OCI-LY7 (cell line): Measurements from ENCODE around the gene KIAA1217. TPM values are rescaled to one million over a fixed set of nuclear protein-coding genes. Genes with fewer than 3 reads are reported as not detected.

ENCODE experiments used
- BruUV-seq: library from RNA; stranded (reverse); fragments of 400-500 nt; replicated peaks from 2 replicates; lab custom pipeline; 2021; lab: Mats Ljungman, UMichigan
- CTCF ChIA-PET: fragments of 300-600 bp; sonication (Branson Sonifier 250); formaldehyde crosslinking; loops from one replicate; lab custom pipeline; 2022; ENCODE audit warnings: antibody characterized with exemption; ENCODE audit not compliant: unreplicated experiment; lab: Charles Lee
- POLR2A ChIA-PET: fragments of 300-600 bp; sonication (Branson Sonifier 250); formaldehyde crosslinking; loops from one replicate; lab custom pipeline; 2022; ENCODE audit warnings: antibody characterized with exemption; lab: Charles Lee
- DNase-seq: peaks from one replicate; pipeline ENCODE4 v3.0.0-alpha.2; 2015; ENCODE audit warnings: low spot score
- H2AFZ ChIP-seq: fragments of 200-600 bp; sonication (generic), shearing (Covaris generic); 2 replicates; pipeline ENCODE4 v1.6.1; 2014; ENCODE audit warnings: mild to moderate bottlenecking, antibody characterized with exemption, low read length, moderate library complexity
- H3K27ac ChIP-seq: fragments of 200-600 bp; sonication (generic); 2 replicates; pipeline ENCODE4 v1.5.1; 2014; ENCODE audit warnings: mixed run types, low read depth, mild to moderate bottlenecking, moderate library complexity, low read length, inconsistent platforms; ENCODE audit not compliant: poor library complexity, severe bottlenecking
- H3K36me3 ChIP-seq: fragments of 200-600 bp; sonication (generic); 2 replicates; pipeline ENCODE4 v1.6.1; 2014; ENCODE audit warnings: mild to moderate bottlenecking, antibody characterized with exemption, low read length, moderate library complexity, mixed read lengths; ENCODE audit not compliant: insufficient read depth
- H3K4me1 ChIP-seq: fragments of 200-600 bp; sonication (generic); 2 replicates; pipeline ENCODE4 v1.5.1; 2014; ENCODE audit warnings: mild to moderate bottlenecking, low read length; ENCODE audit not compliant: insufficient read depth, poor library complexity, severe bottlenecking
- H3K4me2 ChIP-seq: fragments of 200-600 bp; sonication (generic); 2 replicates; pipeline ENCODE4 v1.6.1; 2014; ENCODE audit warnings: mild to moderate bottlenecking, low read length
- H3K4me3 ChIP-seq: fragments of 200-600 bp; sonication (generic); 2 replicates; pipeline ENCODE4 v1.5.1; 2014; ENCODE audit warnings: mild to moderate bottlenecking, low read depth, low read length; ENCODE audit not compliant: poor library complexity, severe bottlenecking
- H3K79me2 ChIP-seq: fragments of 200-600 bp; sonication (generic); 2 replicates; pipeline ENCODE4 v1.6.1; 2016; ENCODE audit warnings: low read depth, mild to moderate bottlenecking, low read length, moderate library complexity, mixed read lengths; ENCODE audit not compliant: insufficient read depth
- H3K9me2 ChIP-seq: fragments of 200-600 bp; sonication (generic); 2 replicates; pipeline ENCODE4 v1.6.1; 2016; ENCODE audit warnings: mild to moderate bottlenecking, low read length, mixed read lengths; ENCODE audit not compliant: insufficient read depth
- H3K9me3 ChIP-seq: fragments of 200-600 bp; sonication (generic); 2 replicates; pipeline ENCODE4 v1.6.1; 2014; ENCODE audit warnings: mild to moderate bottlenecking, mixed run types, low read length, mixed read lengths
- H4K20me1 ChIP-seq: fragments of 200-600 bp; sonication (generic); 2 replicates; pipeline ENCODE4 v1.6.1; 2014; ENCODE audit warnings: mild to moderate bottlenecking, antibody characterized with exemption, low read length, moderate library complexity, mixed read lengths; ENCODE audit not compliant: insufficient read depth
- EZH2phosphoT487 ChIP-seq: fragments of 200-600 bp; sonication (generic); IDR thresholded peaks from 2 replicates; pipeline ENCODE4 v1.6.1; 2018; ENCODE audit warnings: low read depth, borderline replicate concordance, mild to moderate bottlenecking, mixed run types, antibody characterized with exemption, low read length, moderate library complexity, mixed read lengths
- intact Hi-C: fragments of 100-400 bp; cut with micrococcal nuclease; formaldehyde crosslinking; loops from one replicate; pipeline ENCODE4 v1.10.0; 2022; ENCODE audit not compliant: unreplicated experiment
- total RNA-seq, 2 experiments: library from RNA; depleted of rRNA in 1 of 2; stranded (reverse); fragments of >200 nt in 1 of 2; shearing (Covaris generic) in 1 of 2; gene quantifications; 2 replicates each; pipeline ENCODE4 v1.2.3, GENCODE V29; 2014 to 2022
- TF ChIP-seq, protein P1 (sequence below): fragments of 200-600 bp; sonication (generic); conservative IDR thresholded peaks from 2 replicates; pipeline ENCODE4 v1.5.1; 2014; ENCODE audit warnings: mild to moderate bottlenecking, antibody characterized with exemption, low read length, moderate library complexity, mixed read lengths

KIAA1217 gene
- total RNA-seq, 2 experiments from 2014 or later: not detected

GRCh38 chr10:24215196-24215595 is 6.3 kb downstream of the KIAA1217 start:
- no peak for TF ChIP-seq EZH2phosphoT487
- TF ChIP-seq, protein P1, sequence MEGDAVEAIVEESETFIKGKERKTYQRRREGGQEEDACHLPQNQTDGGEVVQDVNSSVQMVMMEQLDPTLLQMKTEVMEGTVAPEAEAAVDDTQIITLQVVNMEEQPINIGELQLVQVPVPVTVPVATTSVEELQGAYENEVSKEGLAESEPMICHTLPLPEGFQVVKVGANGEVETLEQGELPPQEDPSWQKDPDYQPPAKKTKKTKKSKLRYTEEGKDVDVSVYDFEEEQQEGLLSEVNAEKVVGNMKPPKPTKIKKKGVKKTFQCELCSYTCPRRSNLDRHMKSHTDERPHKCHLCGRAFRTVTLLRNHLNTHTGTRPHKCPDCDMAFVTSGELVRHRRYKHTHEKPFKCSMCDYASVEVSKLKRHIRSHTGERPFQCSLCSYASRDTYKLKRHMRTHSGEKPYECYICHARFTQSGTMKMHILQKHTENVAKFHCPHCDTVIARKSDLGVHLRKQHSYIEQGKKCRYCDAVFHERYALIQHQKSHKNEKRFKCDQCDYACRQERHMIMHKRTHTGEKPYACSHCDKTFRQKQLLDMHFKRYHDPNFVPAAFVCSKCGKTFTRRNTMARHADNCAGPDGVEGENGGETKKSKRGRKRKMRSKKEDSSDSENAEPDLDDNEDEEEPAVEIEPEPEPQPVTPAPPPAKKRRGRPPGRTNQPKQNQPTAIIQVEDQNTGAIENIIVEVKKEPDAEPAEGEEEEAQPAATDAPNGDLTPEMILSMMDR: no peak
- H3K27ac ChIP-seq: no peak overlapping the region
- ChIA-PET CTCF (no interaction called here), POLR2A (no interaction called here)
- H3K4me2 ChIP-seq: no peak overlapping the region
- intact Hi-C loops: no loop called here
- H3K9me3 ChIP-seq: no peaks in the 10 kb centered on the region
- no peaks in the 10 kb centered on the region for H3K79me2 ChIP-seq
- DNase-seq: no peak
- H3K9me2 ChIP-seq: no peaks in the 10 kb centered on the region
- no peaks in the 10 kb centered on the region for H4K20me1 ChIP-seq
- BruUV-seq: no TSS peak
- no peak overlapping the region for H3K4me3 ChIP-seq
- H2AFZ ChIP-seq: no peak overlapping the region
- H3K4me1 ChIP-seq: no peaks in the 10 kb centered on the region
- H3K36me3 ChIP-seq: no peaks in the 10 kb centered on the region

- Histone ChIP-seq H3K79me2 (no peaks in the 10 kb centered on the region), H3K9me2 (no peaks in the 10 kb centered on the region), H3K36me3 (no peaks in the 10 kb centered on the region), H3K9me3 (no peaks in the 10 kb centered on the region), H2AFZ (no peak overlapping the region), H3K4me3 (no peak overlapping the region), H3K4me2 (no peak overlapping the region), H4K20me1 (no peaks in the 10 kb centered on the region), H3K4me1 (no peaks in the 10 kb centered on the region), H3K27ac (no peak overlapping the region)
- CTCF ChIA-PET: no interaction called here
- intact Hi-C loops: no loop called here
- POLR2A ChIA-PET: no interaction called here
- no TSS peak for BruUV-seq
- DNase-seq: no peak
- no peak for TF ChIP-seq EZH2phosphoT487
- TF ChIP-seq, protein P1: no peak
Measured at GRCh38 chr10:24215603-24216002, 6.7 kb downstream of the KIAA1217 start.

DNA sequence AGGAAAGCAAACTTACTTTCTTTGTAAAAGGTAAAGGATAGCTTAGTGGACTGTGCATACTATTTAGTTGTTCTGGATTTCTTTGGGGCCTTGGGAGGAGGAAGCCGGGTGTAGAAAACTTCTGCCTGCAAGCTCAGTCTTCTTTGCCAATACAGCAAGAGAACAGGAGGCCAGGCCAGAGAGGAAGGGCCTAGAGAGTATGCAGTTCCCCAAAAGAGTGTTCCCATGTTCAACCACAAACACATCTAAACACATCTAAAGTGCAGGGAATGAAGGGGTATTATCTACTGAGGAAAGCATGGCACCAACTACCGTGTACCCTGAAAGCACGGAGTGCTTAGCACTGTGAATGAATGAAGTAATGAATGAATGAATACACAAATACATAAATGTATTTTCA is 11.0 kb downstream of the KIAA1217 start:
- no TSS peak for BruUV-seq
- no peak for DNase-seq
- Histone ChIP-seq H3K79me2 (no peaks in the 10 kb centered on the region), H3K9me3 (no peaks in the 10 kb centered on the region), H3K4me2 (no peak overlapping the region), H4K20me1 (no peaks in the 10 kb centered on the region), H2AFZ (no peak overlapping the region), H3K4me3 (no peak overlapping the region), H3K9me2 (no peaks in the 10 kb centered on the region), H3K4me1 (no peaks in the 10 kb centered on the region), H3K27ac (no peak overlapping the region), H3K36me3 (no peaks in the 10 kb centered on the region)
- intact Hi-C loops: no loop called here
- TF ChIP-seq EZH2phosphoT487: no peak
- TF ChIP-seq, protein P1: no peak
- CTCF ChIA-PET: no interaction called here
- POLR2A ChIA-PET: interaction anchor here (0.7 kb wide), 1 partner anchor 150 kb away, joined by 4 read pairs; no protein-coding TSS in a partner anchor
